ENCODE data around the gene POLR2H.

The POLR2H gene

GRCh38 chr3:184361532-184361931 is at the start of gene POLR2H, which contains the start of gene CLCN2:
Gene POLR2H, plus strand, starts transcription at chr3:184361710. Its CDS starts 1,783 bp downstream, at chr3:184363493.
Gene CLCN2, minus strand, starts transcription at chr3:184361605. Its CDS starts 126 bp downstream, at chr3:184361479.
- no peak for DNase-seq

- peak; percentile 97 for DNase-seq
These were observed 47.2 kb upstream of the POLR2H start, which contains the start of gene EIF4G1 for GRCh38 chr3:184314363-184314699. Gene EIF4G1, plus strand, starts transcription at chr3:184314606. Its CDS starts 1,191 bp downstream, at chr3:184315797.

GRCh38 chr3:184314700-184315542 is 46.6 kb upstream of the POLR2H start:
- peak; percentile 87 for DNase-seq

GRCh38 chr3:184315543-184315867 is 46.0 kb upstream of the POLR2H start:
- no peak for DNase-seq

- no peak for DNase-seq
These were observed 45.4 kb upstream of the POLR2H start for GRCh38 chr3:184315871-184316661.

- no peak for DNase-seq
These were observed 44.7 kb upstream of the POLR2H start for GRCh38 chr3:184316792-184317191.

GRCh38 chr3:184317201-184317600 is 44.3 kb upstream of the POLR2H start:
- no peak for DNase-seq

GRCh38 chr3:184320104-184320445 is 41.4 kb upstream of the POLR2H start:
- DNase-seq = peak; percentile 91

GRCh38 chr3:184321666-184322065 is 39.8 kb upstream of the POLR2H start:
- no peak for DNase-seq

- DNase-seq = no peak
These were observed 38.6 kb upstream of the POLR2H start for GRCh38 chr3:184322731-184323487.

GRCh38 chr3:184323696-184324095 is 37.8 kb upstream of the POLR2H start:
- DNase-seq = no peak

GRCh38 chr3:184325269-184325668 is 36.2 kb upstream of the POLR2H start:
- no peak for DNase-seq

GRCh38 chr3:184325715-184326369 is 35.7 kb upstream of the POLR2H start:
- no peak for DNase-seq

GRCh38 chr3:184327171-184327570 is 34.3 kb upstream of the POLR2H start:
- no peak for DNase-seq

GRCh38 chr3:184328516-184328915 is 33.0 kb upstream of the POLR2H start:
- no peak for DNase-seq

- no peak for DNase-seq
These were observed 29.0 kb upstream of the POLR2H start for GRCh38 chr3:184332370-184333090.

- DNase-seq = no peak
These were observed 28.3 kb upstream of the POLR2H start for GRCh38 chr3:184333190-184333589.

GRCh38 chr3:184333700-184334099 is 27.8 kb upstream of the POLR2H start:
- DNase-seq = no peak

- no peak for DNase-seq
These were observed 26.9 kb upstream of the POLR2H start for GRCh38 chr3:184334470-184335158.

GRCh38 chr3:184335291-184335660 is 26.2 kb upstream of the POLR2H start:
- no peak for DNase-seq

Data from right hindlimb (tissue), 1 donor.